HEK293T (cell line): ENCODE data around the gene LIMS4.
"Not testable (repeated sequence)": the region's sequence is repeated elsewhere in the genome, so short reads cannot be mapped to it uniquely, and the experiment has no call there.

Source experiments
- CTCF ChIA-PET: fragments of 350-600 bp; formaldehyde crosslinking; extraction: SDS; loops from one replicate; lab custom pipeline; 2021; ENCODE audit warnings: antibody characterized with exemption, inconsistent platforms; lab: Yijun Ruan, JAX
- POLR2A ChIA-PET: fragments of 350-600 bp; formaldehyde crosslinking; extraction: SDS; loops from one replicate; lab custom pipeline; 2020; ENCODE audit warnings: antibody characterized with exemption, inconsistent platforms; lab: Yijun Ruan, JAX
- DNase-seq: peaks from one replicate; pipeline ENCODE4 v3.0.0; 2012; ENCODE audit warnings: mixed read lengths; ENCODE audit errors: extremely low spot score

Gene LIMS4

DNA sequence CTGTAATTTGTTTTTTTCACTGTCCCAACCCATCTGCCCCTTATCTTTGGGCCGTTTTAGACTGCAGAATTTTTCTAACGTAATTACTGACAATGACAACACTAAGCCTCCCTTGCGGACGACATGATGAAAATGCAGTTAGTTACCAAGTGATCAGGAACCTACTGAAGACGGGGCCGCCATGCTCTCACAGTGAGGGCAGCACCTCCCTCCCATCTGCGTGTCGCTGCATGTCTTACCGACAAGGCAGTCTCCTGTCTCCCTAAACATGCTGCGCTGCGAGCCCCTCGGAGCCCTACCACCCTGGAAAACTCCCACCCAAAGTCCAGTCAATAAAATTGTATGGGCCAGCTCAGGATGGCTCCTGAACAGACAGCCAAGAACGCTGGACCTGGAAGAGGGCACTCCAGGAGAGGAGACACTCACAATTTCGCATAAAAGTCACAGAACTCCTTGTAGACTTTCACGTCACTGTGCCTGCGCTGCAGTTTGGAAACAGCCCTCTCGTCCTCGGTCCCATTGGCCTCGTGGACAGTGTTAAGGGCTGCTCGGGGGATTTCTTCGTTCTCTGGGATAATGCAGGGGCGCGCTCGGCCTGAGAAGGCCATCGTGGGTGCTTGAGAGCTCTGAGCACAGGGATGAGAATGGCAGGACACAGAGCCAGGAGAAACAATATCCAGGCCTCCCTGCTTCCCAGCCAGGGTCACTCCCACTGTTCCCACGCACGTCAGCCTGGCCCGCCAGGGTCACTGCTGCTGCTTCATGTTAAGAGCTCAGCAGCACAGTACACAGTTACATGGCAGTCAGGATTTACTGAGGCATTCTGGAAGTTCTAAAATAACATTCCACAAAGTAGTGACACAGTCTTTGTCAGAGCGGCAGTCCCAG, at the start of gene LIMS4:
Gene LIMS4, minus strand, starts transcription at position 646 of the 888 bp plus-strand sequence. Its CDS starts 38 bp downstream, at position 608.
- DNase-seq, CTCF ChIA-PET, POLR2A ChIA-PET: not testable (repeated sequence)

GRCh38 chr2:110499755-110500377, 27.2 kb upstream of the LIMS4 start:
- DNase-seq, CTCF ChIA-PET, POLR2A ChIA-PET: not testable (repeated sequence)

DNA sequence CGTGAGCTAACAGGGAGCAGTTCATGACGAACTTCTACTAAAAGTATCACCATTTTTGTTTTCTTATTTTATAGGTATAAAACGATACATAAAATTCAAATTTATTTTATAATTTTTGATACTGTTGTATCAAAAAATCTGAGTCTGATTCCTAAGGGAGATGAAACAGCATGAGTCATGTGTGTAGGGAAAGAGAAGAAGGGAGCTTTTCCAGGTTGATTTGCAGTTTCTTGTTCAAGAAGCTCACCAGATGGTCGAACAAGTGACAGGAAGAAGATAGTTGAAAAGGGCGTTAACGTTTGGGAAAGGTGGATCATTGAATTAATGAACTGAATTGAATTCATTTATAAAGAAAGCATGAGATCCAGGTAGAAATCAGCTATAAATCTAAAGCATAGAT, 23.4 kb upstream of the LIMS4 start:
- POLR2A ChIA-PET, CTCF ChIA-PET, DNase-seq: not testable (repeated sequence)

DNA sequence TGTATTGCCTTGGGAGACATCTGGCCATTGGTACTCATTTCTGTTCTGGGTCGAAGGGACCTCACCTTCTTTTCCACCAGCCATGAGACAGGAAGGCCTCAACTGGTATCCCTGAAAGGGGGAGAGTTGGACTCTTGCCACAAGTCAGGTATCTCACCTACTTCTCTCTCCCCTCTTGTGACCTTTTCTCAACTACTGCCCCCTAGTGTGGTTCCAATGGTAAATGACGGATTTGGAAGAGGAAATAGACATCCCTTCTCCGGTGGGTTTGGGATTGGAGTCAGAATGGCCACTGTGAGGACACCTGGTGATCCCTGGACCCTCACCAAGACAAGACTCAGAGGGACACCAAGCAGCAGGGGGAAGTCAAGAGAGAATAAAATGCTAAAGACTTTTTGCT, 21.9 kb upstream of the LIMS4 start:
- POLR2A ChIA-PET, CTCF ChIA-PET, DNase-seq: not testable (repeated sequence)

DNA sequence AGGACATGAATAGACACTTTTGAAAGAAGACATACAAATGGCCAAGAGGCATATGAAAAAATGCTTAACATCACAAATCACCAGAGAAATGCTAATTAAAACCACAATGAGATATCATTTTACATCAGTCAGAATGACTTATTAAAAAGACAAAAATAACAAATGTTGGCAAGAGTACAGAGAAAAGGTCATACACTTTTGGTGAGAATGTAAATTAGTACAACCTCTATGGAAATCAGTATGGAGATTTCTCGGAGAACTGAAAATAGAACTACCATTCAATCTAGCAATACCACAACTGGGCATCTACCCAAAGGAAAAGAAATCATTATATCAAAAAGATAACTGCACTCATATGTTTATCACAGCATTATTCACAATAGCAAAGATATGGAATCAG, 16.4 kb upstream of the LIMS4 start:
- CTCF ChIA-PET, POLR2A ChIA-PET, DNase-seq: not testable (repeated sequence)

DNA sequence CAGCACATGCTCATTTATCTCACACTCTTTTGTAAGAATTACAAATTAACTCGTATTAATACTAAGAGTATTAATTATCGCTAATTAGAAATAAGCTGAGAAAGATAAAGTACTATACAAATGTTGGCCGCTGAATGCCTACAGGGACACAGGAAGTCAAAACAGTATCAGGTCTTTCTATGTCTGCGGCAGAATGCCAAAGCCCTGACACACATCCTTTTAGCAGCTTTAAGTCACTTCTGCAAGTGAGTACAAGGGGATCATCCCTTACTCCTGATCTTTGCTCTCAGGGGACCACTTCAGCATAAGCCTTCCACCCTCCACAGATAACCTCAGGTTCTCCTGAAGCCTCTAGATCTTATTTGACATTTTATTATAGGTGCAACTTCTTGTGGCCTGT, 10.1 kb upstream of the LIMS4 start:
- POLR2A ChIA-PET, CTCF ChIA-PET, DNase-seq: not testable (repeated sequence)

DNA sequence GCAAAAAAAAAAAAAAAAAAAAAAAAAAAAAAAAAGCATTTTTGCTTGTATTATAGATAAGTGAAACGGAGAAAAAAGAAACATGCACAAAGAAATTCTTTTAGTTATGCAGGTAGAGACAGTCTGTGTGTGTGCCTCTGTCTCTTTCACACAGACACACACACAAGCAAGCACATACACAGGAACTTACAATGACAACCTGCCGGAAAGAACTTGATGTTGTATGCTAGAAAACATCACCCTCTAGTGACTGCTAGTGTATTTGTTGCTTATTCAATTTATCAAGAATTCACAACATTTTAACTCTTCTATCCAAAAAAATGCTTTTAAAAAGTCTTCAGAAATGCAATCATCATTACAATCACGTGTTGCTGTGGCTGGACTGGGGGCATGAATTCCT, 8.6 kb upstream of the LIMS4 start:
- CTCF ChIA-PET, POLR2A ChIA-PET, DNase-seq: not testable (repeated sequence)

DNA sequence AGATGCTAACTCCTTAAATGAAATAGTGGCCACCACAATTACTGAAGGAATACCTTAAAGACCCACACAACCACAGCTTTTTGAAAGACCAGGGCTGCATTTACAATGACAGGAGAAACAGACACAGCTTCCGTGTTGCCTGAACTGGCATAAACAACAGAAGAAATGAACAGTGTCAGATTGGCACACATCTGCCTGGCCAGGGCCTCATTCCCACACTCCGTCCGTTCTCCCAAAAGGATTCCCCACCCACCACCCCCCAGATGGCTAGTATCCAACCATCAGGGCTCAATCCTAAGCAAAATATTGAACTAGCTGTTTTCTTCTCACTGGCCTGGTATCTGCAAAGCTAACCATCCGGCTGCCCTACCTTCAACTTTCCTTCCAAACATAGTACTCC, 7.5 kb upstream of the LIMS4 start:
- CTCF ChIA-PET, DNase-seq, POLR2A ChIA-PET: not testable (repeated sequence)

DNA sequence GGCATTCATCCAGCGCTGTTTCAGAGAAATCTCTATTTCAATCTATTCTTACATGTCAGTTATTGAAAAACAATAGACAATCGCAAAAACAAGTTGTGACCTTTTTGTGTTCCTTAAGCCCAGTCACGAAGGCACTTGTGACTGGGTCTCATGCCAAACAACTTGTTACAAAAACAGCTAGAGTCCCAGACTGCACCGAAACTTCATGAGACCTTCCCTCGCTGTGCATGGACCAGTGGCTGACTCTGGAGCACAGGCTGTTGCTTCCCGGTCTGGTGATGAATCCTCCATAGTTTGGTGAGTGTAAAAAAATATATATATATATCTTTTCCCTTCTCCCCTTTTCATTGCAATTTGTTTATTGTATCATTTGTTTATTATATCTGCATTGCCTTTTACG, 4.8 kb upstream of the LIMS4 start:
- DNase-seq, POLR2A ChIA-PET, CTCF ChIA-PET: not testable (repeated sequence)

GRCh38 chr2:110476952-110477351, 4.3 kb upstream of the LIMS4 start:
- POLR2A ChIA-PET, CTCF ChIA-PET, DNase-seq: not testable (repeated sequence)

DNA sequence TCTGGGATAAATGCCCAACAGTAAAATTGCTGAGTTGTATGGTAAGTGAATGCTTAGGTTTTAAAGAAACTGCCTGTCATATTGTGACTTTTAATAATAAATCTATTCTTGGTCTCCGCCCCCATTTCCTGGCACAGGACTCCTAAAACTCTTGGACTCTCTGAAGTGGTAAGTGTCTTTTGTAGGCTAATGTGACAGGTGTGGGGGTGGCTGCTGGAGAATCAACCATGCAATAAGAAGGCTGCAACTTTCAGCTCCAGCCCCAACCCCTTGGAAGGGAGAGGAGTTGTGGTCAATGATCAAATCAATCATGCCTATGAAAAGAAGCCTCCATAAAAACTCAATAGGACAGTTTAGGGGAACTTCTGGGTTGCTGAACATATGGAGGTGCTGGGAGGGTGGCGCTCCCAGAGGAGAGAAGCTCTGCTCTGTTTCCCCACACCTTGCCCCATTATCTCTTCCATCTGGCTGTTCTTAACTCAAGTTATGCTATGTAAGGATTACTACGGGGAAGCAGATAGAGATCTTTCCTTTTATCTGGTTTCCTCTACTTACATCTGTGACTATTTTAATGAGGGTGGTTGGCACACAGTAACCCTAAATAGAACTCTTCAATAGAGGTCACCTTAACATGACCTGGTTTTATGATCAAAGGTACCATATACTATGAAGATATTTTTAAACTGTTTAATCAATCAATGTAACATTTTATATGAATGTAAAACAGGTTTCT, 3.2 kb upstream of the LIMS4 start:
- DNase-seq, POLR2A ChIA-PET, CTCF ChIA-PET: not testable (repeated sequence)

- POLR2A ChIA-PET, CTCF ChIA-PET, DNase-seq: not testable (repeated sequence)
Measured at GRCh38 chr2:110474898-110475297, 2.3 kb upstream of the LIMS4 start.

DNA sequence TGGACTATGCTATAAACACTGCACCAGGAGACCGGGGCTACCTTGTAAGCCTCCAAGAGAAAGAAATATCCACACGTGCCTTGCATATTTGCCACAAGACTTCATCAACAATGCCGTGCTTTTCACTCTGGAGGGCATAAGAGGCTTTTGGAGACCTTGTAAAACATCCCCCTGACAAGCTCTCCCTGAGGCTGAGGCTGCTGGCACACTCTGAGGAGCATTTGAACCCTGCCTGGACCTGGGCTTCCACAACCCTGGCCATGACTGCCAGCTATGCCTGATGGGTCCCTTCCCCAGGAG, 393 bp upstream of the LIMS4 start:
- DNase-seq, POLR2A ChIA-PET: not testable (repeated sequence)

GRCh38 chr2:110468921-110469320, 3.7 kb downstream of the LIMS4 start:
- POLR2A ChIA-PET: not testable (repeated sequence)

More for the DNA sequence above, 393 bp upstream of the LIMS4 start:
- CTCF ChIA-PET: not testable (repeated sequence)

DNA sequence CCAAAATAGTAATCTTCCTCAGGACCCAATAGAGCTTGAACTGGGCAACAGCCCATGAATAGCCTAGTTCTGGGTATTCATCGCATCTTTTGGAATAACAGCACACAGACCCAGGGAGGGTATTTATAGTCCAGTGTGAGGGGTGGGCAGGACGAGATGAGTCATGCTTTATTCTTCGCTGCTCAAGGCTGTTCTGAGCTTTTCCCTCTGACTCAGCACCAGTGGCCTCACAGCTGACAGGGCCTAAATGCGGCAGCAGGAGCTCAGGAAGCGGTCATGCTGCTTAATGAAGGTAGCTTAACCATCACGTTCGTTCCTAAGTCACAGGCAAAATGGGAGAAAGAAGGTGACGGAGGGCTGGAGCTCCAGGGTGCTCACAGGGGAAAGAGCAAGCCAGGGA, 7.3 kb downstream of the LIMS4 start:
- POLR2A ChIA-PET, CTCF ChIA-PET, DNase-seq: not testable (repeated sequence)

More at GRCh38 chr2:110468921-110469320, 3.7 kb downstream of the LIMS4 start:
- DNase-seq, CTCF ChIA-PET: not testable (repeated sequence)

- DNase-seq, CTCF ChIA-PET, POLR2A ChIA-PET: not testable (repeated sequence)
Measured at GRCh38 chr2:110462458-110462857, 10.2 kb downstream of the LIMS4 start.

GRCh38 chr2:110460318-110460717, 12.3 kb downstream of the LIMS4 start:
- DNase-seq, POLR2A ChIA-PET, CTCF ChIA-PET: not testable (repeated sequence)

- CTCF ChIA-PET, DNase-seq, POLR2A ChIA-PET: not testable (repeated sequence)
Measured at GRCh38 chr2:110457214-110457590, 15.4 kb downstream of the LIMS4 start.
